MV-4-11 (cell line): ENCODE results near the gene SLC25A25.
"Not testable (repeated sequence)": the region's sequence is repeated elsewhere in the genome, so short reads cannot be mapped to it uniquely, and the experiment has no call there.

Source experiments
- DNase-seq: peaks from one replicate; lab custom pipeline; 2025; lab: John Stamatoyannopoulos, UW

The SLC25A25 gene

GRCh38 chr9:128051932-128052709 lies 15.9 kb upstream of the SLC25A25 start:
- DNase-seq, result no peak

GRCh38 chr9:128053560-128053959 lies 14.5 kb upstream of the SLC25A25 start:
- peak; percentile 99 for DNase-seq

- DNase-seq, result no peak
Observed at GRCh38 chr9:128054087-128054486, 13.9 kb upstream of the SLC25A25 start.

DNA sequence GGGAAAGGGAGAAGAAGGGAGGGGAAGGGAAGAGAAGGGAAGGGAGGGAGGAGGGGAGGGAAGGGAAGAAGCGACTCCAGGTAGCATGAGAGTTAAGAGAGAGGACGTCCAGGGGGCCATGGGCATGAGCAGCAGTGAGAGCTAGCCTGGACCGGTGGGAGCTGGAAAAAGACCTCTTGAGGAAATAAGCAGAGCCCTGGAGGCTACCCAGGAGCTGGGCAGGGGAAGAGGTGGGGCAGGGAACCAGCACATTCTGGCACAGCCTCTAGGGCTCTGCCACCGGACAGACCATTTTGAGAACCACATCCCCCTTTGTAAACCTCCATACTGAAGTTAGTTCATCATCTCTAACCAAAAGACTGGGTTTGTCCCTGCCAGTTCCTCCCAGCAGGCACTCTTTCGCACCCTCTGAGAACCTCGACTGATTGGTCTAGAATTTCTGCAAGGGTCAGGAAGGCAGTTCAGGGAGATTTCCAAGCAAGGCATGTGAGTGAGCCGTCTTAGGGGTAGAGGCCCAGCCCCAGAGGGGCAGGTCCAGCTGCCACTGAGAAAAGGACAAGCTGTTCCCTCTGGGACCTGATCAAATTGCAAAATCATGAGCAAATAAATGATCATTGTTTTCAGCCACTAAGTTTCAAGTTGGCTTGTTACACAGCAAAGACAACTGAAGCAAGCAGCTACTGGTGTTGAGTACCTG lies 12.5 kb upstream of the SLC25A25 start:
- peak; percentile 61 for DNase-seq

DNA sequence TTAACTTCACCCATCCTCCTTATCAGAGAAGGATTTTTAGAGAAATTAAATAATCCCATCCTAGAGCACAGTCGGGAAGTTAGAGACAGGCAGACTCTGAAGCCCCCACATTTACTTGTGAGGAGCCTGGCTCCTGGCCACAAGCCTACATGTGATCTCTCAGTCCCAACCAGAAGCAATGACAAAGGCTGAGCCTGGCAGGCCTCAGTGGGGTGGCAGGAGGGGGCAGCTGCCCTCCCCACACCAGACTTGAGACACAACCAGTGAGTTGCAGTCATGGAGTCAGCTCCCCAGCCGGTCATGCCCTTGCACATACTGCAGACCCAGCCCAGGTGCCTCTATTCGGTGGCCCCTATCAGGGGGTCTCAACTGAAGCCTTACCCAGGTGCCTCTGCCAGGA lies 11.9 kb upstream of the SLC25A25 start:
- no peak for DNase-seq

GRCh38 chr9:128056887-128057723 lies 10.9 kb upstream of the SLC25A25 start:
- peak; percentile 24 for DNase-seq

- no peak for DNase-seq
Observed at GRCh38 chr9:128057724-128058409, 10.2 kb upstream of the SLC25A25 start.

GRCh38 chr9:128059365-128059983 lies 8.6 kb upstream of the SLC25A25 start:
- DNase-seq, result no peak

DNA sequence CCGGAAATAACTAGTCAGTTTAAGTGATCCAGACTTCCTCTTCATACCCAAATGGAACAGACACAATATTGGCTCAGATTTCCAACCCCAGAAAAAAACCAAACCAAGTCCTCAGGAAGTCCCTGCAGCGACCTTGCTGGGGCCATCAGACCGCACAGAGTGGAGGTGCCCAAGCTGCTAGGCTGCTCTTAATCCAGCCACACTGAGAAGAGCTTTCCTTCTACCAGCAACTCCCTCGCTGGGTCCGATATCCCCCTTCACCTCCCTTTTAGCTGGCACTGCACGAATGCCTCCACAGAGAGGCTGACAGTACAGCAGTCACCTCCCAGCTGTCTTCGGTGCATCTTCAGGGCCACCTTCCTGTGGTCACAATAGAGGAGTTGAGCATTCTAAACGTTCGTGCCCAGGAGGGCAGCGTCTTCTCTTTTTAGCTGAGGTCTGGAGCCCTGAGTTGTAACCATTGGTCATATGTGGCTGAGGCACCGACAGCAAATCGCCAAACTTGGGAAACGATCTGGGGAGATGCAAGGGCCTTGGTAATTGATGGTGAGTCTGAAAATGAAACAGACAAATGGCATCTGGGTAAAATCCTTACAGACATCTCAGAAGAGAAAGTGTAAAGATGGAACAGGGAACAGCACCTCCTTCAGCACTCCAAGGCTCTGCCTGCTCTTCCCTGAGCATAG lies 6.6 kb upstream of the SLC25A25 start:
- DNase-seq, result peak; percentile 28

GRCh38 chr9:128062279-128062678 lies 5.8 kb upstream of the SLC25A25 start:
- DNase-seq, result no peak

GRCh38 chr9:128062846-128063831 lies 4.9 kb upstream of the SLC25A25 start:
- DNase-seq, result no peak

- no peak for DNase-seq
Observed at GRCh38 chr9:128065907-128066712, 1.9 kb upstream of the SLC25A25 start.

DNA sequence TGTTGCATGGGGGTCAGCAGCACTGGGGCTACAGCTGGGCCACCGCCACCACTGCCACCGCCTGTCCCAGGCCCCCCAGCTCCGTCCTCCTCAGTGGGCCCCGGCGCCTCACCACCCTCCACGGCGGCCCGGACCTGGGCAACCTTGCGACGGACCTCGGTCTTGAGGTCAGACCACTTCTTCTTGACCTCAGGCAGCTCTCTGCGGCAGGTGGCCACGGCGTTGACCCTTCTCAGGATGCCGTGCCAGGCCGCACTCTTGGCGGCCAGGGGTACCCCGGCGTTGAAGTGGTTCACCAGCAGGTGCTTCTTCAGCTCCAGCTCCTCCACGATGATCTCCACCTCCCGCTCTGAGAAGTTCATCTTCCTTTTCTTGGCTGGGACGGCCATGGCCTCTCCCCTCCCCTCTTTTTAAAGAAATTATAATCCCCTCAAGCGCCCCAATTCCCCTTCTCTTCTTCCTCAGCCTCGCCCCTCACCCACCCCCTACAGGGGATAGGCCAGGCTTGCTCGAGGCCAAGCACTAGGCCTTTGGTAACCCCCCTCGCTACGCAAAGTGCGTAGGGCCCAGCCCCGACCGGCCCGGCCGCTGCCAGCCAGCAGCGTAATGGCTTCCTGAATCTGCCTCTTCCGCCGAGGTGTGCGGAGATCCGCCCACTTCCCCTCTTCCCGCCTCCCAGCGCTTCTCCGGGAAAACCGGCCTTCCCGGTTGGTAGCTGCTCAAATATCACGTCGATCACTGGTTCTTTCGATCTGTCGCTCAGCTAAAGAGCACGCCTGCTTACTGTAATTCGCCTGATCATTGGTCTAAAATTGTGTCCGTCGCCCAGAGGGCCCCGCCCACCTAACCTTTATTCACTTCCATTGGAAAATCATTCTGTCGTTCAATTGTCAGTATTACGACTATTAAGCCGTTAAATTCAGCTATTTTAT lies 1.1 kb upstream of the SLC25A25 start, which contains the start of gene NAIF1:
Gene NAIF1, minus strand, starts transcription at position 608 of the 932 bp plus-strand sequence. Its CDS starts 219 bp downstream, at position 389.
- peak; percentile 99 for DNase-seq

- DNase-seq, result no peak
Observed at GRCh38 chr9:128068386-128069205, 564 bp downstream of the SLC25A25 start.

- DNase-seq, result peak; percentile 62
Observed at GRCh38 chr9:128070874-128071273, 2.8 kb downstream of the SLC25A25 start.

- DNase-seq, result not testable (repeated sequence)
Observed at GRCh38 chr9:128071475-128071874, 3.4 kb downstream of the SLC25A25 start.
